Stomach (tissue), 9 donors: ENCODE measurements around the gene STON2. TPM values are rescaled to one million over a fixed set of nuclear protein-coding genes. Genes with fewer than 3 reads are reported as not detected.
A peak's percentile ranks its signal among the peaks of the same experiment; 100 is the strongest.

Source experiments
- DNase-seq, 2 donors: peaks; one replicate each; pipeline versions ENCODE4 v3.0.0 to v3.0.0-alpha.2; 2013 to 2019
- H3K27ac ChIP-seq, 5 donors: fragments of 200-600 bp in 4 of 5; sonication (generic) in 4 of 5; one replicate each; pipeline ENCODE4 v1.5.1; 2013 to 2019; ENCODE audit warnings: mild to moderate bottlenecking in 1 of 5, moderate library complexity in 1 of 5
- H3K27me3 ChIP-seq, 3 donors: fragments of 200-600 bp; sonication (generic); one replicate each; pipeline ENCODE4 v1.5.1; 2017 to 2019; ENCODE audit warnings: mixed run types in 1 of 3
- H3K36me3 ChIP-seq, 4 donors: fragments of 200-600 bp; sonication (generic); 1 replicate in 3 of 4; 2 replicates in 1 of 4; pipeline ENCODE4 v1.5.1; 2016 to 2019
- H3K4me1 ChIP-seq, 4 donors: fragments of 200-600 bp; sonication (generic); one replicate each; pipeline ENCODE4 v1.5.1; 2016 to 2019
- H3K4me3 ChIP-seq, 4 donors: fragments of 200-600 bp; sonication (generic) in 3 of 4; one replicate each; pipeline ENCODE4 v1.5.1; 2016 to 2019; ENCODE audit warnings: mild to moderate bottlenecking in 1 of 4
- H3K9me3 ChIP-seq, 4 donors: fragments of 200-600 bp; sonication (generic); one replicate each; pipeline ENCODE4 v1.5.1; 2016 to 2019
- CTCF ChIP-seq, 7 experiments: fragments of 450-650 bp in 4 of 7; fragments of 200-600 bp in 3 of 7; sonication (generic) in 3 of 7; IDR thresholded peaks; one replicate each; pipeline ENCODE4 v1.5.1; 2016 to 2019; ENCODE audit warnings: antibody characterized with exemption in 7 of 7, control low read depth in 2 of 7, mild to moderate bottlenecking in 1 of 7
- EP300 ChIP-seq: sonication (generic); formaldehyde crosslinking; IDR thresholded peaks from one replicate; pipeline ENCODE4 v1.6.1; 2017; ENCODE audit warnings: antibody characterized with exemption
- POLR2A ChIP-seq, 4 donors: fragments of 450-650 bp; IDR thresholded peaks; one replicate each; pipeline ENCODE4 v1.6.1; 2016; ENCODE audit warnings: antibody characterized with exemption in 4 of 4, control low read depth in 2 of 4, mild to moderate bottlenecking in 1 of 4, moderate library complexity in 1 of 4
- POLR2AphosphoS5 ChIP-seq, 3 donors: sonication (generic); formaldehyde crosslinking; IDR thresholded peaks; one replicate each; pipeline ENCODE4 v1.6.1; 2016; ENCODE audit warnings: antibody characterized with exemption in 3 of 3
- WGBS, 5 donors: extraction: QIAGEN DNeasy Blood & Tissue Kit in 3 of 5; methylation state at CpG; one replicate each; pipeline versions ENCODE4 v1.1.5 to v1.1.7; 2013 to 2018; 5-methylcytosine and 5-hydroxymethylcytosine counted together
- intact Hi-C: fragments of 100-400 bp; cut with DNase I; formaldehyde crosslinking; loops from one replicate; pipeline ENCODE4 v1.15.1; 2023; ENCODE audit warnings: low total_unique reads
- polyA plus RNA-seq, 3 donors: library from polyadenylated mRNA; stranded (reverse); fragments of 200-250 nt; gene quantifications; one replicate each; pipeline ENCODE4 v1.2.3, GENCODE V29; 2013
- total RNA-seq, 5 donors: library from RNA; depleted of rRNA; stranded (reverse); fragments of >200 nt; gene quantifications; one replicate each; pipeline versions ENCODE4 v1.1.0 to v1.2.3, GENCODE V29; 2014 to 2016
- donor health status: healthy with polysubstance abuse.
- donor health status: Bipolar disorder and iron deficiency.
- donor health status: healthy.

The STON2 gene
- total and polyA plus RNA-seq, 8 donors, result 1.4 to 50.2 (median 8.3) TPM

- no peak for DNase-seq
- WGBS, 5 donors, result 10 to 17% (median 13%) methylated on average over 6 of the region's 6 CpGs
- intact Hi-C loops, result no loop called here
- Histone ChIP-seq H3K36me3 (no peaks in the 10 kb centered on the region), H3K9me3 (no peaks in the 10 kb centered on the region), H3K27me3 (peaks cover 0 to 68% (median 21%) of the 10 kb centered on the region in 3 donors), H3K4me3 (peak overlapping the region; percentile 68 to 80 (median 72)), H3K4me1 (peaks cover 10 to 24% (median 19%) of the 10 kb centered on the region in 4 donors), H3K27ac (peak overlapping the region in 2 of 5 donors; percentile 51 to 76)
- TF ChIP-seq POLR2AphosphoS5 (IDR thresholded peaks at IDR 0.05), result no peak
- TF ChIP-seq CTCF (IDR thresholded peaks at IDR 0.05), result no peak
- no peak for TF ChIP-seq POLR2A (IDR thresholded peaks at IDR 0.05)
- TF ChIP-seq EP300, result no peak
Observed at GRCh38 chr14:81435048-81435390, 34.9 kb upstream of the STON2 start.

- 55 to 86% (median 71%) methylated on average over 4 of the region's 4 CpGs for WGBS, 5 donors
- intact Hi-C loops, result no loop called here
- peaks cover 0 to 60% (median 21%) of the 10 kb centered on the region in 3 donors for H3K27me3 ChIP-seq
Observed at GRCh38 chr14:81434230-81434629, 34.1 kb upstream of the STON2 start.

GRCh38 chr14:81433378-81433777, 33.3 kb upstream of the STON2 start:
- TF ChIP-seq POLR2AphosphoS5 (IDR thresholded peaks at IDR 0.05) (no peak), EP300 (no peak), CTCF (IDR thresholded peaks at IDR 0.05) (no peak), POLR2A (IDR thresholded peaks at IDR 0.05) (no peak)
- no peaks in the 10 kb centered on the region for H3K9me3 ChIP-seq
- 64 to 81% (median 77%) methylated on average over 2 of the region's 2 CpGs for WGBS, 5 donors
- peaks cover 10 to 24% (median 19%) of the 10 kb centered on the region in 4 donors for H3K4me1 ChIP-seq
- peaks cover 0 to 52% (median 21%) of the 10 kb centered on the region in 3 donors for H3K27me3 ChIP-seq
- no peaks in the 10 kb centered on the region for H3K36me3 ChIP-seq
- no peak overlapping the region for H3K4me3 ChIP-seq
- no peak for DNase-seq
- H3K27ac ChIP-seq, result no peak overlapping the region
- intact Hi-C loops, result no loop called here

More at GRCh38 chr14:81434230-81434629, 34.1 kb upstream of the STON2 start:
- Histone ChIP-seq H3K4me3 (no peak overlapping the region), H3K36me3 (no peaks in the 10 kb centered on the region), H3K9me3 (no peaks in the 10 kb centered on the region), H3K27ac (no peak overlapping the region), H3K4me1 (peaks cover 10 to 24% (median 19%) of the 10 kb centered on the region in 4 donors)
- TF ChIP-seq EP300, result no peak
- TF ChIP-seq POLR2A (IDR thresholded peaks at IDR 0.05), result no peak
- TF ChIP-seq POLR2AphosphoS5 (IDR thresholded peaks at IDR 0.05), result no peak
- no peak for TF ChIP-seq CTCF (IDR thresholded peaks at IDR 0.05)
- no peak for DNase-seq

- Histone ChIP-seq H3K4me1 (peaks cover 10 to 31% (median 26%) of the 10 kb centered on the region in 4 donors), H3K27ac (no peak overlapping the region), H3K27me3 (peaks cover 0 to 40% (median 14%) of the 10 kb centered on the region in 3 donors), H3K9me3 (no peaks in the 10 kb centered on the region), H3K4me3 (no peak overlapping the region), H3K36me3 (no peaks in the 10 kb centered on the region)
- 59 to 87% (median 77%) methylated on average over 3 of the region's 3 CpGs for WGBS, 5 donors
- no peak for DNase-seq
- TF ChIP-seq POLR2AphosphoS5 (IDR thresholded peaks at IDR 0.05) (no peak), EP300 (no peak), CTCF (IDR thresholded peaks at IDR 0.05) (no peak), POLR2A (IDR thresholded peaks at IDR 0.05) (no peak)
- intact Hi-C loops, result no loop called here
Observed at GRCh38 chr14:81432219-81432661, 32.1 kb upstream of the STON2 start.
